CD1c-positive myeloid dendritic cell (primary cell): ENCODE measurements around the gene NEMP1.
"Not testable (repeated sequence)": the region's sequence is repeated elsewhere in the genome, so short reads cannot be mapped to it uniquely, and the experiment has no call there.

Experiments
- DNase-seq: peaks from one replicate; pipeline ENCODE4 v3.0.0-alpha.2; 2016; ENCODE audit errors: extremely low spot score

NEMP1 gene

DNA sequence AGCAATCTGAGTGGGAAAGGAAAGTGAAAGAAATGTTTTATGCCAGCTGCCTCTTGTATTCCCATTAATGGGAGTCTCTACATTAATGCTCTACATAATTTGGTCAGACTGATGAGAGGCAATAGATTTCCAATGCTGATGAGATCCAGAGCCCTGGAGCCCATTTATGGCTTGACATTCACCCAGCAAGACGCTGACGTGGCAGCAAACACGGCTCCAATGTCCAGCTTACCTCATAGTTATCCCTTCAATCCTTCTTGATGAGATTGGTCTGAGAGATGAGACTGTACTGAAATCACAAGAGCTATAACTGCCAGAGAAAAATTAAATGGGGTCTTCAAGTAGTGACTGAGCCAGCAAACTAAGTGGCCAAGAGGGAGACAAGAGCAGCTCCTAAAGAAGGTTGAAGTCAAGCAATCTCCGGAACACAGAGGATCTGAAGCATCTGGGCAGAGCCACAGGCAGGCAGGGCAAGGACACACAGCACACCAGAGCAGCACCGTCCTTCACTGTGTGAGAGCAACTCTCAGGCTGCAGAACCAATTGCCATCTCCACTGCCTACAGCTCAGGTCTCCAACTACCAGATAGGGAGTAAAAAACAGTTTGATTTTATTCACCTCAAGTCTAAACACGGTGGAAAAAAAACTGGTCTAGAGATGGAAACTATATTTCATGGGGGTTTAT is 21.4 kb downstream of the NEMP1 start:
- no peak for DNase-seq

DNA sequence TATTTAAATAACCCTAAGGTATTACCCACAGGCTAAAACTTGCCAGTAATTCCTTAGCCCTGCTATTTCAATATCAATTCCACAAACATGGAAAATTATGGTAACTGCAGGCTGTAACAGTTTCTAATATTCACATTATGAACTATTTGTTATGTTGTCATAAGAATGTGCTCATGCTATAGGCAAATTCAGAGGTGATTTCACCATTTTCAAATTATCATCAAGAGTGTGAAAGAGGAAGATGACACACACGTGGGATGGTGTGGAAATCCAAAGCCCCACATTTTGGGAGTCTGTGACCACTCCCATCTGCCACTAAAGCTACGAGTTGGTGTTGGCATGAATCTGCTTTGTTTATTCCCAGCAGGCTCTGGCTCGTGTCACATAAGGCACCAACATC is 22.8 kb downstream of the NEMP1 start:
- peak; percentile 77 for DNase-seq

DNA sequence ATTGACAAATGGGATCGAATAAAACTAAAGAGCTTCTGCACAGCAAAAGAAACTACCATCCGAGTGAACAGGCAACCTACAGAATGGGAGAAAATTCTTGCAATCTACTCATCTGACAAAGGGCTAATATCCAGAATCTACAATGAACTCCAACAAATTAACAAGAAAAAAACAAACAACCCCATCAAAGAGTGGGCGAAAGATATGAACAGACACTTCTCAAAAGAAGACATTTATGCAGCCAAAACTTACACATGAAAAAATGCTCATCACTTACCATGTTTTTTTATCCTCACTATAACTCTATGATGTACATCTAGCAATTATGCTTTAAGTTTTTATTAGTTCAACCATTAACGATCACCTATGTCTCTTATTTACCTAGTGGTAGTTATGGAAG is 24.7 kb downstream of the NEMP1 start:
- not testable (repeated sequence) for DNase-seq

DNA sequence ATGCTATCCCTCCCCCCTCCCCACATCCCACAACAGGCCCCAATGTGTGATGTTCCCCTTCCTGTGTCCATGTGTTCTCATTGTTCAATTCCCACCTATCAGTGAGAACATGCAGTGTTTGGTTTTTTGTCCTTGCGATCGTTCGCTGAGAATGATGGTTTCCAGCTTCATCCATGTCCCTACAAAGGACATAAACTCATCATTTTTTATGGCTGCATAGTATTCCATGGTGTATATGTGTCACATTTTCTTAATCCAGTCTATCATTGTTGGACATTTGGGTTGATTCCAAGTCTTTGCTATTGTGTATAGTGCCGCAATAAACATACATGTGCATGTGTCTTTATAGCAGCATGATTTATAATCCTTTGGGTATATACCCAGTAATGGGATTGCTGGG is 25.4 kb downstream of the NEMP1 start:
- not testable (repeated sequence) for DNase-seq

DNA sequence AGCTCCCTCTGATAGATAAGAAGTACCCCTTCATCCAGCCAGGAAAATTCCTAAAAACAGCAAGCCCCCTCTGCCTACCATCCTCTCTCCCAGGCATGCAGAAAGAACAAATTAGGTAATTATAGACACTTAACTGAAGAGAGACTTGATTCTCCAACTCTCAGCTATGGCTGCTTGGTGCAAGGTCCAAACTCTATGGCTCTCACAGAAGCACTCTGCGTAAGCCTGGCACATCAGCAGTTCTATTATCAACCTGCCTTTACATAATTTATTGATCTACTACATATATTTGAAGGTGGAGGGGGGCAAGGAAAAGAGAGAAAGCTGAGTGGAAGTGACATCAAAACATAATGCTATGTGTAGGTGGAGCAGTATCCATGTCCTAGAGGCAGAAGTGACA is 27.6 kb downstream of the NEMP1 start:
- DNase-seq = no peak

DNA sequence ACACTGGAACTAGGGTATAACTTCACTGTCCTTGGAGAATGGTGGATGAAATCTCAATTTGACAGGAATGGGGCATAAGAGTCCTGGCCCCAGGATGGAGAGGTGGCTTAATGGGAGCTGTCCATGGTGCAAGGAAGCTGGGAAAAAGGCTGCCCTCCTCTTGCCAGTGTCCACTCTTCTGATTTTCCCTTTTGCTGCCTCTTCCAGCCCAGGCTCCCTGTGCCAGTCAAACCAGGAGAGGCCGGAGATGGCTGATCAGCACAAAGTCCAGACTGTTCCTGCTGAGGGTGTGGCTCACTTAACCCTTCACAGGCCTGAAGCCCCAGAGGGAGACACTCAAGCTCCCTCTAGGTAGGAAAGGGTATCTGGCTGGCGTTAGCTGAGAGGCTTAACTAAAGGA is 28.7 kb downstream of the NEMP1 start, which contains the start of gene MYO1A:
MYO1A (minus strand) TSS at position 240 of the 400 bp plus-strand sequence. CDS start 1,806 bp downstream, outside the sequence.
- no peak for DNase-seq

DNA sequence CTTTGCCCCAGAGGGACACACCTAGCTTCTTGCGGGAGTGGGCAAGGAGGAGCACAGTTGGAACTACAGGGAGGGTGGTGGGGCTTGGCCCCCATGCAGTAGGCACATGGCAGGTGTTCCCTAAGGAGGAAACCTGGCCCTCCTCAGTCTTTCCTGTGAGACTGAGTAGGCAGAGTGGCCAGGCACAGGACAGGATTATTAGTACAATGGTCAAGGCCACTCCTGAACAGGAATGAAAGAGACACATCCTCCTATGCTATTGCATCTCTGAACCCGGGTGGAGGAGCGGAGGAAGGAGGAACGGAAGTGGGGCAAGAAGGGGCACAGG is 29.5 kb downstream of the NEMP1 start:
- DNase-seq = no peak

DNA sequence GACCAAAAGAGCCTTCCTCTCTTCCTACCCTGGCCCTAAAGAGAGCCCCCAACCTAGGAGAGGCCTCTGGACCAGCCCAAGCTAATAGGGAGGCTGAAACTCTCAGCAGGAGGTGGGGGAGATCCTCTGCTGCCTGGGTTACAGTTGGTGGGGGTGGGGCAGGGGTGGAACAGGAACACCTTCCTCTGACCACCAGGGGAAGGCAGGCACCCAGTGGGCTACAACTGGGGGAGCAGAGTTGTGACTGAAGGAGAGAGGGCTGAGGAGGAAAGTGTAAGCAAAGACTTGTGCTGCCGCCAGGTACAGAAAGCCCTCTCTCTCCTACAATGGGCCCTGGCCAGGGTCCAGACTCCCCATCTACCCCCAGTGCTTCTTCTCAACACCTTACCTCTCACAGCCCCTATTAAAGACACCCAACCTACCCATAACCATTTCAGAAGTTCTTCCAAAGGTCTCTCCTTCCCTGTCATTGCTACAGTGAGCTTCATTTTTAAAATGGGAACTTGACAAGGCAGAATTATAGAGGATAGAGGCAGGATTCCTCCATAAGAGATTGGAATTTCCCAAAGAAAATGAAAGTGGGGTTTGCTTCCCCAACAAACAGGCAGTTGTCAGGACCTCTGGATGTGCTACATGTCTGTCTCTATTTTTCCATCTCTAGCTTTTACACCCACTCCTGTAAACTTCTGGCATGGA is 30.0 kb downstream of the NEMP1 start:
- DNase-seq = no peak

DNA sequence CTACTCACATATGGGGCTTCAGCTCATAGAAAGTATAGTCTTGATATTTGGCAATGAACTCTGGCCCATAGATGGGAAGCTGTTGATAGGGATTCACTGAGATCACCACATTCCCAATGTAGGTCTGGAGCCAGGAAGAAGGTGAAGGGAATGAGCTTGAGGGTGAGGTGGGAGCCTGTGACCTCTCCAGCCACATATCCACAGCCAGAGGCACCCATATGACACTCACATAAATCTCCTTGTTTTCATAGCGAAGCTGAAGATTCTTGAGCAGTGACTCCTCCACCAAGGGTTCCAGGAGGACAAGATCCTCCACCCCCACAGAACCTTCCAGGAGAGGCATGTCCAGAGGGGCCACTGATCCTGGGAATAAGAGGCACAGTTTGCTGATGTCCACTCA is 30.6 kb downstream of the NEMP1 start:
- no peak for DNase-seq

DNA sequence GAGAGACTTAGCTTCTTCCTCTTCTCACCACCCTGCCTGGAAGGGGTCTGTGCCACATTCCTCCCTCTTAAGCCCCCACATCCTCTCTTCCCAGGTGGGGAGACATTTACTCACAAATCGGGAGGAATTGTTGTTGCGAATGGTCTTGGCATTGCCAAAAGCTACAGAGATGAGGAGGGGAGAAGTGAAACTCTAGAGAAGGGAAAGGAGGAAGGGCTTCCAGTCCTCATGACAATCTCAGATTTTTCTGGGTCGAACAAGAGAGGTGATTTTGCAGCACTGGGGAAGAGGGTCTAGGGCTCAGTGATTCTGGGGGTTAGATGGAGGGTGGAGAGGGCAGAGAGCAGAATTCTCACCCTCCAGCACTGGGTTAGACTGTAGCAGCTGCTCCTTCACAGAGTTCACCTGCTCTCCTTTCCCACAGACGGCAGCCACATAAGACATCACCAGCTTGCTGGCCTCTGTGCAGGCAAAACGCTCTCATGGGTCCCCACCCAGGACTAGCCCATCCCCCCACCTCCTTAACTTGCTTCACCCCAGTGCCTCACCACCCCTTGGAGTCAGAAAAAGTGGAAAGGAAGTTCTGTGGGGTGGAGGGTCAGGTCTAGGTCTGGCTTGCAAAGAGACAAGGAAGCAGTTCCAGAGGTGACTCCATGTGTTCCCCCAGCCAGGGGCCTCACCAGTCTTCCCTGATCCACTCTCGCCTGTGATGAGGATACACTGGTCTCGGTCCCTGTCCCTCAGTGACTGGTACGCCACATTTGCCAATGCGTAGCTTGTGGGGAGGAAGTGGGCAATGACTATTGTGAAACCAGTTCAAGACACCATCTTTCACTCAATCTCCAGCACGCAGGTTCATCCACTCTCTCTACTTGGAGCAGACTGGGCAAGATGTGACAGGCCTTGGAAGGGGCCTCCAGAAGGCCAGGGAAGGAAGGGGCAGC is 31.4 kb downstream of the NEMP1 start:
- peak; percentile 66 for DNase-seq

DNA sequence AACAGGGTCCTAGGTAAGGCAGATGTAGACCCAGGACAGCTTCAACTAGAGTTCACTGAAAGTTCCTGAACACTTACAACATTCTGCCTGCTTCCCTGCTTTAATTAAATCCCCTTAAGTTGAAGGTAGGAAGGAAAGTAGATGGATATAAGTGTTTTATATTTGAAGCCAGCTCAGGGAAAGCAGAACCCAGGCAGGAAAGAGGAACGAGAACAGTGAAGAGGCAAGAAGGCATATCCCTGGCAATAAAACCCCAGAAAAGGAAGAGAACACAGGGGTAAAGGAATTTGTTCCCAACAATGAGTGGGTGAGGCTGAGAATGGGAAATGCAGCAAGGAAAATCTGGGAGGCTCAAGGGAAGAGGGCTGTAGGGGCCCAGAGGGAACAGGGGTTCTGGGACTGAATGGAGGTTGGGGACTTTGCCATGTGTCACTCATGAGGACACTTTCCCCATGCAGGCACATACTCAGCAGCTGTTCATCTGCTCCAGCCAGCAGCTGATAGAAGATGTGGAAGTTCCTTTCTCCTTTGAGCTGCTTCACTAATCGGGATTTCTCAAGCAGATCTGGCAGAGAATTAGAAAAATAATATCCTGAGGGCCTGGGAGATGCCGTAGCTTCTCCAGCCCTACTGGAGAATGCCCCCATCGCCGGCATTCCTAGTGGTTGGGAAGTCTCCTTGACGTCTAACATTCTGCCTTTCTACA is 32.4 kb downstream of the NEMP1 start:
- DNase-seq = peak; percentile 51

DNA sequence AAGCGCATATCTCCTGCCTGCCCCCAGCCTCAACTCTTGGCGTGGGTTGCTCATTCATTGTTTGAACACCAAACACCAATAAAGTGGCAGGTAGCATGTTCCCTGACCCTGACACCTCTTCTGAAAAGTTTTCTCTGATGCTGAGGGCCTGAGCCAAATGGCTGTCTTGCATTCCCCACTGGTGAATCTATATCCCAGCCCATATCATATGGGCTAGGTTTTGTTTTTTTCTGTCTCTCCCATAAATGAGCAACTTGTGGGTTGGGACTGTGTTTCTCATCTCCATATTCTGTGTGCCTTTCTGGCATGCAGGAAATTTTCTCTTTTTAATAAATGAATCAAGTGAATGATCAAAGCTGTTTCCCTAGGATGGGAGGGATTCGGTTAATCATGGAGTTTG is 33.7 kb downstream of the NEMP1 start:
- DNase-seq = no peak

DNA sequence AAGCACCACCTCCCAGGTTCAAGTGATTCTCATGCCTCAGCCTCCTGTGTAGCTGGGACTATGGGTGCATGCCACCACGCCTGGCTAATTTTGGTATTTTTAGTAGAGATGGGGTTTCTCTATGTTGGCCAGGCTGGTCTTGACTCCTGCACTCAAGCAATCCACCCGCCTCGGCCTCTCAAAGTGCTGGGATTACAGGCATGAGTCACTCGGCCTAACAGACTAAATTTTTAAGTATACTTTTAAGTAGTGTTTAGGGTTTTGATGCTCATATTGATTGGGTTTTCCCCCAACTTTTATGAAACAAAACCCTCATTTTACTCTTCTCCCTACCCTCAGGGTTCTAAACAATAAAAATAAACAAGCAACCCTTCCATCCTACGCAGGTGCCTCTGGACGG is 34.1 kb downstream of the NEMP1 start:
- DNase-seq = no peak

DNA sequence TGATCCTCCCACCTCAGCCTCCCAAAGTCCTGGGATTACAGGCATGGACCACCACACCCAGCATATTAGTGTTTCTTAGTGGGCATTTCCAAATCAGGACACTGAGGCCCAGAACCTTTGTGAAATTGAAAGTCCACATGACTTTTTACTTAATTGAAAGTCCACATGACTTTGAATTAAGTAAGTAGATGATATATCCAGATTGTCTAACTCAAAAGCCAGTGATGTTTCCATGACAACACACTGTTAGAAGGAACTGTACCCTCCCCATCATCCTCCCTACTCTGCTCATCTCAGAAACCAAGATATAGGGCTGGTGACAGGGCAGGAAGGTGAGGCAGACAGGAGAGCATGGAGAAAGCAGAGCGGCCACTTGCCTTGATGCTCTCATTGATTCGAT is 35.9 kb downstream of the NEMP1 start:
- no peak for DNase-seq

DNA sequence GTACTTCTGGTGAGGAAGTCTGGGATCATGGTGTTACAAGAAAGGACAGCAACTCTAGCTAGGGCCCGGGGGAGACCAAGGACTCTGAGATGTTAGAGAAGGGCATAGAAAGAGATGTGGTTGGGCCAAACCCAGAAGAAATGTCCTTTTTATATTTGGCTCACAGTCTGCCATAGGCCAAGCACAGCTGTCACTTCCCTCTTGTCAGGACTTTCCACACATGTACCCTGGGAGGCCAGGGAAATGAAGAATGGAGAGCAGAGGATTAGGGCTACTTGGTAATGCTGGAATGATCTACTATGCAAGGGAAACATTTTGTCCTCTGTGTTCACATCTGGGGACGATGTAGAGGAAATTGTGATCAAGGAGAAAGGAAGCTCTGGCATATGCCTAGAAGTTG is 37.8 kb downstream of the NEMP1 start:
- DNase-seq = peak; percentile 12

DNA sequence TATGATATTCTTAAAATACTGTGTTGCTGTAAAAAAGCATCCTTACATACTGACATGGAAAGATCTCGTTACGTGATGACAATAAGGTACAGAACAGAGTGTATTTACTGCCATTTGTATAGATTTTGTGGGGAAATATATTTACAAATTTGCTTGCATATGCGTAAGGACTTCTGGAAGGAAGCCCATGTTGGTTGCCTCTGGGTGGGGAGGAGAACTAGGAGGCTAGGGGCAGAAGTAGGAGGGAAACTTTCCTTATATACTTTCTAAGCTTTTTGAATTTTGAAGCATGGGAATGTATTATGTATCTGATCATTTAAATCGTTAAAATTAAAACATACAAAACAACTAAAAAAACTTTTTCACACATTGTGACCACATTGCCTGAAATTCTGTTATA is 38.4 kb downstream of the NEMP1 start:
- DNase-seq = no peak

DNA sequence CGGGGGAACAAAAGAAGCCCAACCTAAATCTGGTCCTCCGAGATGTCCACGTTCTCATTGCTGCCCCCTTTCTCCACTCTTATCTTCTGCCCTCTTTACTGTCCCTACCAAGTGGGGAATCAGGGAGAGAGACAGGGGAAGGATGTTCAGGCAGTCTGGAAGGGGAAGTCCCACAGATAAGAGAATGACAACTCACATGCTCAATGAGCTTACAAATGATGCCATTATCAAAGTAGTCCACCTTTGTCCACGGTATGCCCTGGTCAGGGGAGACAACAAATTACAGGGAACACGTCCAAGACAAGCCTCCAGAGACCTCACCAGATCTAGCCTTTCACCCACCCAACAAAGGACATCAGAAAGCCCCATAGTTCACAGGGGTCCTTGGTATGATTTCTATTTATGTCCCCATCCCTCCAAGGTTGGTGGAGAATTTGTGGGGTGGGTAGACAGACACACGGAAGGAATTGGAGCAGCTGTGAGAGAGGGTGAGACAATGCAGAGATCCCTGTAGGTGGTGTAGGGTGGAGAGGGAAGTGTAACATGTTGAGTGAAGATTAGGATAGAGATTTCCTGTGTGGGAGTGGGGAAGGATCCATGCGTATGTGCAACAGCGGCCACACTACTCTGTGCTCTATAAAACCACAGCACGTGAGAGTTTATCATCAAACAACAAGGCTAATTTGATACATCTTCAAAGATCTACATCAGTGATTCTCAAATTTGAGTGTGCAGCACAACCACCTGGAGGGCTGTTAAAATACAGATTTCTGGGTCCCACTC is 39.4 kb downstream of the NEMP1 start:
- peak; percentile 58 for DNase-seq

DNA sequence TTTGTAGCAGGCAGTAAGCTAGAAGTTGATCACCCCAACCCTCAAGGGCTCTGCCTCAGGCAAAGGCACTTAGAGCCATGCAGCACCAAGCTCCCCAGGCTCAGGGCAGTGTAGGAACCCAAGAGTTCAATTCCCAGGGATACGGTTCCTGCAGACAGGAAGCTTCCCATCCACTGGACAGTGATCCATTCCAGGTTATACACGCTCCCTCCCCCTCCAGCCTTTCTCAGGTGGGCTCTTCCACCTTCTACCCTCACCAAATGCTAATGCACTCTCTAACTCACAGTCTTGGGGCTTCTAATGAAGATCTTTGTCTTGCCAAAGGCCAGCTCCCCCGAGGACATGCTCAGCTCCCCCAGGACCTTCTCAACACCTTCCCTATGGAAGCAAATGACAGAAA is 41.3 kb downstream of the NEMP1 start:
- no peak for DNase-seq

DNA sequence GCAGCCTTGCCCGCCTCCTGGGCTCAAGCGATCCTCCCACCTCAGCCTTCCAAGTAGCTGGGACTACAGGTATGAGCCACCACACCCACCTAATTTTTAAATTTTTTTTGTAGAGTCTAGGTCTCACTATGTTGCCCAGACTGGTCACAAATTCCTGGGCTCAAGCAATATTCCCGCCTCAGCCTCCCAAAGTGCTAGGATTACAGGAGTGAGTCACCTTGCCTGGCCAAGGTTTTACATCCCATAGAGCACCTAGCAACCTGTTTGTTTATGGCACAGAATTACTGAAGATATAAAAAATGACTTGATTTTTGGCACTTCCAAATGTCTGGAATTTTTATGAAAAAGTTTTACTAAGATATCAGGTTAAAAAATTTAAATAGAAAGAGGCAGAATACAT is 45.2 kb downstream of the NEMP1 start:
- no peak for DNase-seq

DNA sequence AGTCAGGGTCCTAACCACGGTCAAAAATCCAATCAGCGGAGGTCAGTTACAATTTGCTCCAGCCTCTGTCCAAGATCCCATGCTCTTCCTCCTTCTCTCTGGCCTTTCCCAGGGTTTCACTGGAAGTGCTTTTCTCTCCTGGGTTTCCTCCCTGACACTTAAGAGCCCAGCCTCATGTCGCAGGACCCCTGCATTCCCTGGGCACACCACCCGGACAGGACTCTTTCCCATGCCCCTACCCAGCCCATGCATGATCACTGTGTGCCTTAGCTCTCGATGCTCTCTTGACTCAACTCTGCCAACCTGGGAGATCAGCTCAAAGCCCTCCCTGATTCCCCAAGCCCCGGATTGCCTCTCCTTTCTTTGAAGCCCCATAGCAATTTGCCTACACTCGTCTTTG is 46.8 kb downstream of the NEMP1 start:
- no peak for DNase-seq

DNA sequence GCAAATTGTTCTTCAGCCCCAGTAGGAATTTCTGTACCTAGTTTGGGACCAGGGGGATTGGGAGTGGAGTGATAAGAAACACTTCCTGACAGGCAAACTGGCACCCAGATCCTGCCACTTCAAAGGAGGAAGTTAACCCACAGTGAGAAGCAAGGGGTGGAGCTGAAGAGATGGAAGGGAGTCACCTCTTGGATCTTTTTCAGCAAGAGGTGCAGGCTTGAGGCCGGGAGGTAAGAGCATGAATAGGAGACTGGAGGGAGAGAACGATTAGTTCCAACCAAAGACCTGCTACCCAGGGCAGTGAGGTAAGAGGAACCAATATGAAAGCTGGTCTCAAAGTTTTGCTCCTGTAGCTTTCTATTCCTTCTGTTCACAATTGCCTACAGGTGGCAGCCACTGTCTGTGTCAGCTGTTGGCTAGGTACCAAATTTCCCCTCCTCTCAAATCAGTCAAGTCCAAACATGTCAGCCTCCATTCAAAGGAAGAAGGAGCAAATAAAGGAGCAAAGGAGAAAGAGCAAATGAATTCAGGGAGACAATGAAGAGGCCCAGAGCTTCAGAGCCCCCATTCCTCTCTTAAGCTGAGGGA is 47.4 kb downstream of the NEMP1 start:
- DNase-seq = peak; percentile 48
